Midbrain (tissue), 1 donor: ENCODE measurements around the gene KSR2.
A peak's percentile ranks its signal among the peaks of the same experiment; 100 is the strongest.
"Not testable (repeated sequence)": the region's sequence is repeated elsewhere in the genome, so short reads cannot be mapped to it uniquely, and the experiment has no call there.

Source experiments
- DNase-seq: peaks from one replicate; lab custom pipeline; 2025; lab: John Stamatoyannopoulos, UW

KSR2 gene

DNA sequence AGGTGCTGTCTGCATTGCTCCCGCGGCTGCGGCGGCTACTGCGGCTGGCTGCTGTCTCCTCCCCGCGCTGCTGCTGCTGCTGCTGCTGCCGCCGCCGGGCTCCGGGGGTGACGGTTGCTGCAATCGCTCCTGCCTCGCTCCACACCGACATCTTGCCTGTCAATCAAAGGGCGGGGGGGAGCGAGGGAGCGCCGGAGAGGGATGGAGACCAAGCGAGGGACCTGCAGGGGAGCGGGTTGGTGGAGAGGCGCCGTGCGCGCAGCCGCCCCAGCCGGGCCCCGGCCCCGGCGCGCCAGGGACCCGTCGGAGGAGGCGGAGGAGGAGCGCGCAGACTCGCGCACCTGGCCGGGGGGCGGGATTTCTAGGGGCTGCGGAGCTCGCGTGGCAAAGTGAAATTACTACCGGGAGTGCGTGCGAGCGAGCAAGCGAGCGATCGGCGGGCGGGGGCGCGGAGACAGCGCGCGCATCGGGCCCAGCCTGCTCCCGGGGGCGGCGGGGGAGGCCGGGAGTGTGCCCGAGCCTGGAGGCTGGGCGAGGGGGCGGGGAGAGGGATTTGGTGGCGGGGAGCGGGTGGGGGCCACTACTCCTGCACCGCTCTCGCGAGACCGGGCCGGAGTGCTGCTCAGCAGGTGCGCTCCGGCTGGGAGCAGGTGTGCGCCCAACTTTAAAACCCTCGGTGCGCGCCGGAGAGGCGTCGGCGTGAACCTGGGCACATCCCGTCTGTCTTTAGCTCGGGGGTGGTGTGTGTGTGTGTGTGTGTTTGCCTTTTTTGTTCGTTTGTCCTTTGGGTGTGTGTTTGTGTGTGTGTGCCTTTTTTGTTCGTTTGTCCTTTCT, at the start of gene KSR2:
TSS of gene KSR2 (minus strand) at position 165 of the 834 bp plus-strand sequence. CDS start 735 bp downstream, outside the sequence.
- DNase-seq, result peak; percentile 53

DNA sequence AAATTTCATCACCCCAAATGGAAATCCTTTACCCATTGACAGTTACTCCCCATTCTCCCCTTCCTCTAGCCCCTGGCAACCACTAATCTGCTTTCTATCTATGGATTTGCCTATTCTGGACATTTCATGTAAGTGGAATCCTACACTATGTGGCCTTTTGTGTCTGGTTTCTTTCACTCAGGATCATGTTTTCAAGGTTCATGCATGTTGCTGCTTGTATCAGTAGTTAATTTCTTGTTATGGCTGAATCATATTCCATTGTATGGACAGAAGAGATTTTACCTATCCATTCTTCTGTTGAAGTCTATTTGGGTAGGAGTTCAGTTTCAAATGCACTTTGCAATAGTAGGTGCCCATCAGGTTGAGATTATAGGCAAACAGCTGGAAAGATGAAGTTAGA, 49.1 kb upstream of the KSR2 start:
- DNase-seq, result no peak

DNA sequence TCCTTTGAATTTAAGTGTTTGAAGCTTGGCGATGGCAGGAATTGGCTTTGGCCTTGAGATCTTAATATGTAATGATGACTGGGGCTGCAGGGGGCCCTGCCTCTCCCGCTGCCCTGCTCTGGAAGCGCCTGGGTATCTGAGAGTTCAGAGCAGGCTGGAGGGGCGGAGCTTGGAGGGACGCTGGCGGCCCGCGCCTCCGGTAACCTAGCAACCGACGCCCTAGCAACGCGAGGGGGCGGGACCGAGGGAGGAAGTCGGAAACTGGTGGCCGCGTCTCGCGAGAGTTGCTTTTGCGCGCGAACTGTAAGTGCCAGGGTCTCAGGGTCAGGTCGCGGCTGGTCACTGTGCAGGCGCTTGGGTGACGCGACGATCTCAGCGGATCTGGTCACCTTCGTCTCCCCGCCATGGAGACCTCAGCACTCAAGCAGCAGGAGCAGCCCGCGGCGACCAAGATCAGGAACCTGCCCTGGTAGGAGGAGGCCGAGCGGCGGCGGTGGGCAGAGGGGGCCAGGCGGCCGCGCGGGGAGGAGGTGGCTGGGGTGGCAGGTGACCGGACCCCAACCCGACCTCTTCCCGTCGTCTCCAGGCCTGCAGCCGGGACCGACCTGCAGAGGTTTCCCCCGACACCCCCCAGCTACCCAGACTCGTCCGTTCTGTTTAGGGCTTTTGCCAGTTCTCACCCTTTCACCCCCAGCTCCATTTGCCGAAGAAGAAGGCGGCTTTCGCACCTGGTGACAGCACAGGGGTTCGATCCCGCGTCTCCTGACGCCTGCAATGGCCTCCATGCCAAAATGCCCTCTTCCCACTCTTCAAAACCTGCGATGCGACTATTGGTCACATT, 47.9 kb upstream of the KSR2 start, which contains the start of gene RFC5:
TSS of gene RFC5 (plus strand) at position 280 of the 841 bp plus-strand sequence. CDS start at position 405, 125 bp downstream.
- DNase-seq, result peak; percentile 95

DNA sequence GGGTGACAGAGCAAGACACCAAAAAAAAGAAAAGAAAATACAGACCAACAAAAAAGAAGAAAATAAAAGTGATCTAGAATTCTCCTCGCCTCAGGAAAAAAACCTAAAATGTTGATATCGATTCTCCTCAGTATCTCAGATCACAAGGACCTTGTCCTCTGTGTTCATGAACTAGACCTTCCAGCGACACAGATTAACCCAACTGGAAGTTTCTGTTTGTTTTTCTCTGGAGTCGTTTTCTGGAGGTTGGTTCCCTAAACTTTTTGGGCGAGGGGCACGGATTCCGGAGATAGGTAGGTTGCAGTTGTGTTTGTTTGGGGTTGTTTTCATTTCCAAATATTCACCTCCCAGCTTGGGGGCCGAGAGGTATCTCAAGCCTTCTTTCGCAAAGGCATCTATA, 47.2 kb upstream of the KSR2 start:
- no peak for DNase-seq

DNA sequence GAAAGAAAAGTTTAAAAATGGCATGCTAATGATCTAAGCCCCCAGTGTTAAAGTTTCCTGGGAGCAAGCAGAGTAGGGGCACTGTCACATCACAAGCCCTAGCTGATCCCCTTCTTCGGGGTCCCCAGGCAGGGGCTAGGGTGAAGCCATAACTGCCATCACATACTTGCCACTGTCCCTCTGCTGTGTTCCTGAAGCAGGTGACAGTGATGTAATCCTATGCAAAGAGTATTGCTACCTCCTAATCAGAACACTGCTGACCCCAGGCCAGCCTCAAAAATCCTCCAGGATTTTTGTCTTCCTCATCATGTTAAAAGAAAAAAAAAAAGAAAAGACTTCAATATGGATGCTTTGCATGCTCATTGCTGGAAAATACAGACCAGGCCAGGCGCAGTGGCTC, 46.5 kb upstream of the KSR2 start:
- DNase-seq, result no peak

DNA sequence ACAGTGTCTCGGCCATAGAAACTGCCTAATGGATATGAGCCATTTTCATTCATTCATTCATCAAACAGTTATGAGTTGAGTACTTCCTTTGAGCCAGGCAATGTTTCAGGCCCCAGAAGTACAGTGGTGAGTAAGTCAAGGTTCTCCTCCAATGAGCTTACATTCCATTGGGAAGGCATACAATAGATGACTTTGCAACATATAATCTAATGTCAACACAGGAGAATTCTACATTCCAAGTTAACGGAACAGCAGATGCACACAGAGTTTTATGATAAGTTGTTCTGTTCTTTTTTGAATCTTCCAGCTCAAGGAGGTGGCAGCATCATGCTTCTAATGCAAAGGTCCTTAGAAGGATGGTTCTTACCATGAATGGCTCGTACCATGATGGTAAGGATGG, 44.5 kb upstream of the KSR2 start:
- DNase-seq, result no peak

DNA sequence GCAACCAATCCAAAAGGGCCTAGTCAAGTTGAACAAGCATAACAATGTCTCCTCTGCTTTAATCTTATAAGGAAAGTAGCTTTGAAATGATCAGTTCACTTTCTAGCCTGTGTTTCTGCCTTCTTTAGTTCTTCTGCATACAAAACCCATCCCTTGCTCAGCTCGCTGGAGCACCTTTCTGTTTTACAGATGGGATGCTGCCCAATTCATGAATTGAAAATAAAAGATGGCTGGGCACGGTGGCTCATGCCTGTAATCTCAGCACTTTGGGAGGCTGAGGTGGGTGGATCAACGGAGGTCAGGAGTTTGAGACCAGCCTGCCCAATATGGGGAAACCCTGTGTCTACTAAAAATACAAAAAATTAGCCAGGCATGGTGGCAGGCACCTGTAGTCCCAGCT, 43.2 kb upstream of the KSR2 start:
- DNase-seq, result no peak

DNA sequence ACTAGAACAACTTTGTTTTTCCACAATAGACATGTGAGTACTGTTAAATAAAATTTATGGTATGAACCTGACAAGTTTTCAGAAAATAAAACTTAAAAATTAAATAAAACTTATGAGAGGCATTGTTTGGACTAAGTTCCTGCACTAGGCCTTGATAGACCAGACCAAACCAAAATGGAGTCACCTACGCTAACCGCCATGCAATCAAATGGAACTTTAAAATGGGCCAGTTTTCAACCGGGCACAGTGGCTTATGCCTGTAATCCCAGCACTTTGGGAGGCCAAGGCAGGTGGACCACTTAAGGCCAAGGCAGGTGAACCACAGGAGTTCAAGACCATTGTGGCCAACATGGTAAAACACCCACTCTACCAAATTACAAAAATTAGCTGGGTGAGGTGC, 42.6 kb upstream of the KSR2 start:
- no peak for DNase-seq

DNA sequence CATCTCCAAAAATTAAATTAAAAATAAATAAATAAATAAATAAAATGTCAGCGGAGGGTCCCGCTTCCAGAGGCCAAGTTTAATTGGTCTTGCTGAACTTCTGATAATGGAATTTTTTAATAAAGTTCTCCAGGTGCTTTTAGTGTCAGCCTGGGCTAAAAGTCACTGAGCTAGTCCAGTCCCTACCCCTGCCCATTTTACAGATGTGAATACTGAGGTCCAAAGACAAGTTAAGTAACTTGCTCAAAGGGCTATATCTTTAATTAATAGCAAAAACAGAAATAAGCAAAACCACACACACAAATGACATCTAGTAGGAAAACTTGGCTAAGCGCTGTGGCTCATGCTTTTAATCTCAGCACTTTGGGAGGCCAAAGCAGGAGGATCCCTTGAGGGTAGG, 42.1 kb upstream of the KSR2 start:
- DNase-seq, result no peak

DNA sequence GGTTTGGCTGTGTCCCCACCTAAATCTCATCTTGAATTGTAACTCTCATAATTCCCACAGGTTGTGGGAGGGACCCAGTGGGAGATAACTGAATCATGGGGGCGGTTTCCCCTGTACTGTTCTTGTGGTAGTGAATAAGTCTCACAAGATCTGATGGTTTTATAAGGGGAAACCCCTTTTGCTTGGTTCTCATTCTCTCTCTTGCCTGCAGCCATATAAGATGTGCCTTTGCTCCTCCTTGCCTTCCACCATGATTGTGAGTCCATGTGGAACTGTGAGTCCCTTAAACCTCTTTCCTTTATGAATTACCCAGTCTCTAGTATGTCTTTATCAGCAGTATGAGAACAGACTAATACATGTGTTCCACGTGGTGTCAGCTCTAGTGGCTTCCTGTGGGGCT, 31.0 kb upstream of the KSR2 start:
- DNase-seq, result not testable (repeated sequence)

DNA sequence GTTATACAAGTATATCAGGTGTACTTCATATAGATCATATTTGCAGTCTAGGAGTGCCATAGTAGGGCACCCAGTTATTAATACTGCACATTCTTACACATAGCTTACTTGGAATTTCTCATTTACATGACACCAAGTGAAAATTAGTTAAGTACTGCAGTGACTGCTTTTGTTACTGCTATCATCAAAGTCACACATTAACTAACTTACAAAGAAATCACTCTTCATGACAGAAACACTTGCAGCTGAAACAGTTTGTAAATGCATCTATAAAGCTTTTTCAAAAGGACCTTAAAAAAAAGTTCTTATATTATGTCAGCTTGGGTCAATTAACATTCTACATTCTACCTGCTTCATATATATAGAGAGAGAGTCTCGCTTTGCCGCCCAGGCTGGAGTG, 29.9 kb upstream of the KSR2 start:
- DNase-seq, result no peak

DNA sequence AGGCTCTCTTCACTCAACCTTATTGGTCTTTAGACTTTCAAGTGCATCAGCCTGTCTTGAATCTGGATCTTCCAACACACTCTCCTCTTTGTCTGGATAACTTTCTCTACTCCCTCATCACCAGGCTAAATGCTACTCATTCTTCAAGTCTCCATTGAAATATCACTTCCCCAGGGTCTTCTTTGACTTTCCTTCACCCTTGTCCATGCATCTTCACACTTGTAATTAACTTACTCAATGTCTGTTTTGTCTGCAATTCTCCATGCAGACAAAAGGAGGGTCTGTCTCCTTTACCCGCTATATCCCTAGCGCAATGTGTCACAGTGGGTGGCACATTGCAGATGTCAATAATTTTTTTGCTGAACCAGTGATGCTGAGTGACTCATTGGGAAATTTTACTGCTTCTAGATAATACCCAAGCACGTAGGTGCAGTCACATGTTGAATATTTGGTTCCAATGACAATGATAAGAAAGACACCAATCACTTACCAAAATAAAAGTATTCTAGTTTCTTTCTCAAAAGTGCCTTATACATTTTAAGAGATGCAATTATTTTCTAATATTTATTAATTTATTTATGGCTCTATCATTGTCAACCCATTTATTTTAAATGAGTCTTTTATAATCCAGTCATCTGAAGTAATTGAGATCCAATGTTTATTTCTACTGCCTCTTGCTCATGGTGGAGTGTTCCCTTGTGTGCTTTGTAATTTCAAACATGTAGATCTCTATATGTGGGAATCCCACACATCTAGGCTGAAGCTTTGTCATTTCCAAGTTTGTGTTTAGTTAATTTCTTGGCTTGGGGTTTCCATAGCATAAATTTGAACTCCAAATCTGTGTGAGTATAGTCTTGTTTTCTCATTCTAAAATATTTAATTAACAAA, 26.0 kb upstream of the KSR2 start:
- DNase-seq, result no peak

DNA sequence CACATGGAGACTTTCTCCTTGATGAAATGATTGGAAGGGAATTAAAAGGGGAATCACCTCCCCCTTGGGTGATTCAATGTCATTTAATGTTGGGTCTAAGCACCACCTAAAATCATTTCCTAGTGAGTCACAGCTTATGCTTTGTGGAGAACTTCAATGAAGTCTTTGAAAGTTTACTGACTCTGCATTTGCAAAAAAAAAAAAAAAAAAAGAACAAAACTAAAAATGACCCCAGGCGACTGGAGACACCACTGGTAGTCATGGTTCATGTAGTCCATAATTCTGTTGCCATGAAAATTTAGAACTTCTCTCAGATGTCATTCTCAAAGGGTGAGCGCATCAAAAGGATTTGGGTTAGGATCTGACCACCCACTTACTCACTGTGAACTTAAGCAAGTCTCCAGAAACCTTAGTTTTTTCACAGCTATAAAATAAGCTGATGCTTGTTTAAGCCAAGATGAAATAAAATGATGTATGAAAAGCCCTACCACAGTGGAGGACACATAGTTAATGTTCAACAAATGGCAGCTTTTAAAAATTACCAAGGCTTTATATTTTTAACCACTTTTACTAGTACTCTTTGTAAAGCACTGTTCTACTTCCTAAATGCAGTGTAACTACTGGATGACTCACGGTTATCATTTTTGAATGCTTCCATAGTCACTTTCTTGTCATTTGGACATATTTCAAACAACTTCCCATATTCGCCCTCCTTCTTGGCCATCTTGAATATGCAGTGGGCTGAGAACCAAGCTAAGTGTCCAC, 18.1 kb upstream of the KSR2 start:
- DNase-seq, result no peak

DNA sequence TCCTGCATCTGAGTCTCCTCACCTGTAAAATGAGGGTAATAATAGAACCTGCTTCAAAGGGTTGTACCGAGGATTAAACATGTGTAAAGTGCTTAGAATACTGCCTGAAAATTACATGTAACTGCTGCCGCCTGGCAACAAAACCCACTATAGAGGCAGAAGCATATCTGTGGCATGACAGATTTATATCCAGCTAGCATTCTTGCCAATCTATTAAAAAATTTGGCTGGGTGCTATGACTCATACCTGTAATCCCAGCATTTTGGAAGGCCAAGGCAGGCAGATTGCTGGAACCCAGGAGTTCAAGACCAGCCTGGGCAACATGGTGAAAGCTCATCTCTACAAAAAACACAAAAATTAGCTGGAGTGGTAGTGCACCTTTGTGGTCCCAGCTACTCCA, 16.4 kb upstream of the KSR2 start:
- no peak for DNase-seq

DNA sequence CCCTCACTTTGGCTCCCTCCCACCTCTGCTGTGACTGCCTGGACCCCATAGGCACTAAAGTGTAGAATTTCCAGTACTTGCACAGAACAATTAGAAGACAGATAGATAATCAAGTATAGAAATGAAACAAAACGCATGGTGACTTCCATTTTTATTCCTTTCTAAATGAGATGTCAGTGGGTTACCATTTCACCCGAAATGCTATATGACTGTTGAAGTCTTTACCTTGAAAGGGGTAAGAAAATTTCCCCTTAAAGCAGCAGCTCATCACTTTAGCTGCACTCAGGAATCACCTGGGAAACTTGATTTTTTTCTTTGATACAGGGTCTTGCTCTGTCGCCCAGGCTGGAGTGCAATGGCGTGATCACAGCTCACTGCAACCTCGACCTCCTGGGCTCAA, 12.5 kb upstream of the KSR2 start:
- DNase-seq, result no peak

DNA sequence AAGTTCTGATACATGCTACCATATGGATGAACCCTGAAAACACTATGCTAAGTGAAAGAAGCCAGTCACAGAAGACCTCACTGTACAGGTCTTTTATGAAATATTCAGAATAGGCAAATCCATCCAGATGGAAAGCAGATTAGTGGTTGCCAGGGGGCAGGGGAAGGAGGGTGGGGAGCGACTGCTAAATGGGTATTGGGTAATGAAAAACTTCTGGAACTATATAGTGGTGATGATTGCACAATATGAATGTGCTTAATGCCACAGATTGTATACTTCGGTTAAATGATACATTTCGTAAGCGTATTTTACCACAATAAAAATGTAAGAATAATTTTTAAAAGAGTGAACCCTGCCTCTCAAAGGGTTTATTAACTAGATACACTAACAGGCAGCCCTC, 11.8 kb upstream of the KSR2 start:
- no peak for DNase-seq

DNA sequence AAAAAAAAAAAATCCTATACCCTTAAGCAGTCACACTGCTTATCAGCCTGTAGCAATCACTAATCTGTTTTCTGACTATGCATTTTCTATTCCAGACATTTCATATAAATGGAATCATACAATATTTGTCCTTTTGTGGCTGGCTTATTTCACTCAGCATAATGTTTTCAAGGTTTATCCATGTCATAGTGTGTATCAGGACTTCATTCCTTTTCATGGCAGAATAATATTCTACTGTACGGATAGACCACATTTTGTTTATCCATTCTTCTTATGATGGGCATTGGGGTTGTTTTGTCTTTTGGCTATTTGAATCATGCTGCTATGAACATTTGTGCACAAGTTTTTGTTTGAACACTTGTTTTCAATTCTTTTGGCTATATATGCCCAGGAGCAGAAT, 8.6 kb upstream of the KSR2 start:
- DNase-seq, result no peak

DNA sequence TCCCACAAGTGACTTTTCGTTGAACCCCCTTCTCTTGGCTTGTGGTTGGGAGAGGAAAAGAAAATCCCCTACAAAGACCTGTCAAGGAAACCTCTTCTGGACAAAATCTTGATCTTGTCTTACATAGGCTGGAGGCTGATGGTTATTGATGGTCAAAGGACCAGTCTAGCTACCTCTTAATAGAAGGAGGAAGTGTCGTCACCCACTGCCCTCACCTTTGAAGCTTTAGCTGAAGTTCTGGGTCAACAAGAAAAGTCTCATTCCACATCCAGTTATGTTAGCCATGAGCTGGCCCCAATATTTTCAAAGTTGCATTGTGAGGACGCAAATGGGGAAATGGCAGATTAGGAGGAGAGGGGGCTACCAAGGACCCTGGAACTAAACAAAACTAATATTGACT, 6.2 kb upstream of the KSR2 start:
- no peak for DNase-seq

DNA sequence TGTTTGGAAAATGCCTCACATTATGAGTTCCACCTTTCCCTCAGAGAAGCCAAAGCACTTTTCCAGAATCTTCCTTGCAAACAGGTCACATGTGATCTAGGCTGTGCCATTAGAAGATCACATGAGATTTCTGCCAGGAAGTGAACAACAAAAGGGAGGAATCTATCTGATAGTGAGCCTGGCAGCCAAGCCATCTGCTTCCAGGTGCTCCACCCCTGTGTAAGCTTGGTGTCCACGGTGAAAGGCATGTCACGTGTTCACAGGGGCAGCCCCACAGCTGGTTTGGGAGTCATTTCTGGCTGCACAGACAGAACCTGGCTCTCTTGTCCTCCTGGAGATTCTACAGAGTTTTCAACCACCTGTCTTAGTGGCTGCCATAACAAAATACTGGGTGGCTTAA, 3.5 kb upstream of the KSR2 start:
- no peak for DNase-seq

DNA sequence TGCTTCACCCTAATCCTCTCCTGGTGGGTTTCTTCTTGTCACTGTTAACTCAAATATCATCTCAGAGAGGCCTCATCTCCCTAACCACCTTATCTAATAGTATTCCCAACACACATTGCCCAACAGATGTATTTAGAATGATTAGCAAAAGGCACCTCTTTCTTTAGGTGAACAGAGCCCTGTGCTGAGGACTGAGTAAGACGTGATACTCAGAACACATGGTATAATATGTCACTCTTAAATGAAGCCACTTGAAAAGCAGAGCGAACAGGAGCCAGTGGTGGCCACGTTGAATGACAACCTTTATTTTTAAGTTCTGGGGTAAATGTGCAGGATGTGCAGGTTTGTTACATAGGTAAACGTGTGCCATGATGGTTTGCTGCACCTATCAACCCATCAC, 1.5 kb upstream of the KSR2 start:
- no peak for DNase-seq

DNA sequence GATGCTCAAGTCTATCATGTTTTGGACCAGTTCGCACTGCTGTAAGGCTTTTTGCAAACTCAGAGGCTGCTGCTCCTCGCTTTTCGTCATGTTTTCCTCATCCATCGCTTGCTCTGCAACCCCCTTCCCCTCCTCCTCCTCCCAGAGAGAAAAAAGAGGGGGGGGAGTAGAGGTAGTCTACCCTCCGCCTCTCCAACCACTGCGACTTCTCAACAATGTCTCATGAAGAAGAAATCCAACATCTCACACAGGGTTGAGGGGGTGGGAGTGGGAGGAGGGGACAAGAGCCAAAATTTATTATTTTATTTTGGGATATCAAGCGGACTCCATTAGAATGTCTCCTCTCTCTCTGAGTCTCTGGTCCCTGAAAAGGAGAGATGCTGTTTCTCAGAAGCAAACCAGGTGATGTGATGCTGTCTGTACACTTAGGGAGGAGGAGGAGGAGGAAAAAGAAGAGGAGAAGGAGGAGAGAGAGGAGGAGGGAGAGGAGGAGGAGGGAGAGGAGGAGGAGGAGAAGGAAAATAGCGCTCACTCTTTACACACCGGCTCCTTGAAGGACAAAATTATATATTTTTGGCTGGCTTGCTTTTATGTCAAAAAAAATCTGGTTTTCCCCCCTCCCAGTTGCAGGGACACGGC, 520 bp downstream of the KSR2 start:
- no peak for DNase-seq
